ENCODE data around the gene PARM1.

Gene PARM1

DNA sequence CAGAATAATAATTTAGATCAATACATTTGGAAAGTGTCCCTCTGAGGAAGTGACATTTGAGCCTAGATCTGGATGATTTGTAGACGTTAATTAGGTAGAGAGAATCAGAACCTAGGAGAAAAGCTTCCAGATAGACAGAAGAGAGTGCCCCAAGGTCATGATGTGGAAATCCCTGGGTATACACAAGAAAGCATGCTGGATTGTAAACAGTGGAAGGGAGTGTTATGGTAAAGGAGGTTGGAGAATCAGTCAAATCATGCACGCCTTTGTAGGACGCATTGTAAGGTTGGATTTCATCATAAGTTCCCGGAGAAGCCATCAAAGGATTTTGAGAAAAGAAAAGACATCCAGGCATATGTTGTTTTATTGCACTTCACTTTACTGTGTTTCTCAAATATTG, 156.3 kb downstream of the PARM1 start:
- no peak for DNase-seq

GRCh38 chr4:75099321-75099720, 166.4 kb downstream of the PARM1 start:
- DNase-seq = no peak

Measured in C1 segment of cervical spinal cord (tissue), 14 donors.